HG03060 (cell line): ENCODE results near the gene CYP2C8.
"Not testable (repeated sequence)": the region's sequence is repeated elsewhere in the genome, so short reads cannot be mapped to it uniquely, and the experiment has no call there.

ENCODE experiments used
- ATAC-seq: cut with Tn5 transposase; IDR thresholded peaks from one replicate; pipeline ENCODE4 v1.9.1; 2021; ENCODE audit warnings: low read depth, moderate number of reproducible peaks; ENCODE audit not compliant: unreplicated experiment

CYP2C8 gene

GRCh38 chr10:95069286-95069685, at the start of gene CYP2C8:
CYP2C8 (minus strand) TSS chr10:95069497; CDS start chr10:95069402, 95 bp downstream.
- no peak for ATAC-seq

GRCh38 chr10:95116869-95117269, 47.6 kb upstream of the CYP2C8 start:
- ATAC-seq: no peak

- not testable (repeated sequence) for ATAC-seq
Measured at GRCh38 chr10:95110823-95111222, 41.5 kb upstream of the CYP2C8 start.

GRCh38 chr10:95097805-95098204, 28.5 kb upstream of the CYP2C8 start:
- ATAC-seq: no peak

- ATAC-seq: no peak
Measured at GRCh38 chr10:95096143-95096542, 26.8 kb upstream of the CYP2C8 start.

- not testable (repeated sequence) for ATAC-seq
Measured at GRCh38 chr10:95079626-95080025, 10.3 kb upstream of the CYP2C8 start.

- ATAC-seq: no peak
Measured at GRCh38 chr10:95077556-95077955, 8.3 kb upstream of the CYP2C8 start.

- ATAC-seq: no peak
Measured at GRCh38 chr10:95071107-95071660, 1.9 kb upstream of the CYP2C8 start.

GRCh38 chr10:95064125-95064524, 5.2 kb downstream of the CYP2C8 start:
- not testable (repeated sequence) for ATAC-seq

- no peak for ATAC-seq
Measured at GRCh38 chr10:95056744-95057363, 12.4 kb downstream of the CYP2C8 start.

GRCh38 chr10:95049919-95050318, 19.4 kb downstream of the CYP2C8 start:
- no peak for ATAC-seq

- ATAC-seq: no peak
Measured at GRCh38 chr10:95048206-95048605, 21.1 kb downstream of the CYP2C8 start.

GRCh38 chr10:95039281-95039680, 30.0 kb downstream of the CYP2C8 start:
- ATAC-seq: no peak

GRCh38 chr10:95035332-95036295, 33.7 kb downstream of the CYP2C8 start:
- ATAC-seq: no peak

GRCh38 chr10:95034401-95034800, 34.9 kb downstream of the CYP2C8 start:
- no peak for ATAC-seq

GRCh38 chr10:95031656-95032055, 37.6 kb downstream of the CYP2C8 start:
- no peak for ATAC-seq

GRCh38 chr10:95026461-95026860, 42.8 kb downstream of the CYP2C8 start:
- no peak for ATAC-seq

GRCh38 chr10:94997741-94998174, 71.5 kb downstream of the CYP2C8 start:
- no peak for ATAC-seq

- ATAC-seq: no peak
Measured at GRCh38 chr10:94992811-94993210, 76.5 kb downstream of the CYP2C8 start.

- no peak for ATAC-seq
Measured at GRCh38 chr10:94991243-94991888, 77.9 kb downstream of the CYP2C8 start.

GRCh38 chr10:94989192-94989591, 80.1 kb downstream of the CYP2C8 start:
- no peak for ATAC-seq
